GM12891 (cell line): ENCODE results near the gene CST1.
"Not testable (repeated sequence)": the region's sequence is repeated elsewhere in the genome, so short reads cannot be mapped to it uniquely, and the experiment has no call there.

Experiments used
- DNase-seq: peaks from one replicate; pipeline ENCODE4 v3.0.0; 2011; ENCODE audit warnings: low spot score; ENCODE audit not compliant: insufficient read length
- FAIRE-seq: peaks from 2 replicates; lab custom pipeline; 2011; peaks lifted over from hg19 to GRCh38; lab: Jason Lieb, UNC
- PAX5 ChIP-seq: IDR thresholded peaks from 2 replicates; pipeline ENCODE4 v1.6.1; 2011; ENCODE audit warnings: low read length, moderate library complexity, mild to moderate bottlenecking; ENCODE audit not compliant: insufficient read depth, severe bottlenecking
- POLR2A ChIP-seq: IDR thresholded peaks from 2 replicates; pipeline ENCODE4 v1.6.1; 2011; ENCODE audit warnings: low read depth, low read length, control low read depth
- POLR2AphosphoS5 ChIP-seq: IDR thresholded peaks from 2 replicates; pipeline ENCODE4 v1.6.1; 2011; ENCODE audit warnings: low read depth, low read length, control low read depth
- POU2F2 ChIP-seq: IDR thresholded peaks from 2 replicates; pipeline ENCODE4 v1.6.1; 2011; ENCODE audit warnings: low read depth, mild to moderate bottlenecking, control low read depth, low read length, moderate library complexity
- SPI1 ChIP-seq: IDR thresholded peaks from 2 replicates; pipeline ENCODE4 v1.6.1; 2011; ENCODE audit warnings: low read depth, low read length, control low read depth
- TAF1 ChIP-seq: IDR thresholded peaks from 2 replicates; pipeline ENCODE4 v1.6.1; 2011; ENCODE audit warnings: low read depth, low read length, control low read depth

Gene CST1

DNA sequence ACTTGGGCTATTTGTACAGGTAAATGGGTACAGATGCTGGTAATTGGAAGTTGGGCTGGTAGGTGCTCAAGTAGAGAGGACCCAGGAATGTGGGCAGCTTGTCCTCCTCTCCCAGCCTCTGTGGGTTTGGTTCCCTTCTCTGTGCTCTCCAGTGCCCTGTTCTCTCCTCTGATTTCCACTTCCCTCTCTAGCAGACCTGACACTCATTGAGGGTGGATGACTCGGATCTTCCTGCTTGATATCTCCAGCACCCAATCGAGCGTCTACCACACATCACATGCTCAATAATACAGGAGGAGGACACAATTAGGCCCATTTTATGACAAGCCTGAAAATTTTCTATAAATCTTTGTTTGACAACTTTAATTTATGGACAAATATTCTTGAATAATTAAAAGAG, 23.7 kb downstream of the CST1 start:
- FAIRE-seq (no peak), DNase-seq (no peak)

DNA sequence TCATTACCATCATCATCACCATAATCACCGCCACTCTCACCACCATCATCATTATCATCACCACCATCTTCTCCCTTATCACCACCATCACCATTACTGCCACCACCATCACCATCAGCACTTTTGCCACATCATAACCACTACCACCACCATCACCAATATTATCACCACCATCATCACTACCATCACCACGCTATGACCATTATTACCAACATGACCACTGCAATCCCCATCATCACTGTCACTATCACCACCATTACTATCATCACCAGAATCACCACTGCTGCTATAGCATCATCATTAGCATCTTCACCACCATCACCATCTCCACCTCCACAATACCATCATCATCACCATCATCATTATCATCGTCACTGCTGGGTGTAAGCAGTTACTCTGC, 25.6 kb downstream of the CST1 start:
- TF ChIP-seq POLR2A (no peak), PAX5 (no peak), POLR2AphosphoS5 (no peak), TAF1 (no peak), POU2F2 (no peak), SPI1 (no peak)
- no peak for FAIRE-seq

More for the DNA sequence above, 23.7 kb downstream of the CST1 start:
- TF ChIP-seq SPI1 (no peak), PAX5 (no peak), POU2F2 (no peak), TAF1 (no peak), POLR2AphosphoS5 (no peak), POLR2A (no peak)

DNA sequence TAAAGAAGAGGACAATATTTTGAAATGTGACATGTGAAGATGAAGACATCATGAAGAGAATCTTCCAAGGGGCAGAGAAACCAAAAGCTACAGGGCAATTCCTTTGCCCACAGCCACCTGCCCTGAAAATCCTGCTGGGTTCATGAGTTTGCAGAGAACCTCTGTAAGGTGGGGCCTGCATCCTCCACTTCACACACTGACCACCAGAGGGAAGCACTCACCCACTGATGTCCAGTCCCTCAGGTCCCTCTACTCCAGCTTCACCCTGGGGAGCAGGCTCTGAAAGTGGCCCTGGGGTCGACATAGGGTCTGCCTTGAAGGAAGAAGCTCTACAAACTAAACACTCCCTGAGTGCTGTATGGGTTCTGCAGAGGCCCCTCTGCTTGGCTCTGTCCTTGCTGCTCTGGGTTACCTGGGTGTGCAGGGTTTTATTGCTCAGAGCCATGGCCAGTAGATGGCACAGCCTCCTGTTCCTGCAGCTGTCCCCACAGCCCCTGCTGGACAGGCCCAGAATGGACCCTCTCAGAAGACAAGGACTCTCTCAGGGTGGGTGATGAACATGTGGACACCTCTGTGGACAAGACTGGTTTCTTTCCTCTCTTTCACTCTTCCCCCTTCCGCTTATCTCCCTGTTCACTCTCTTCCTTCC, 27.0 kb downstream of the CST1 start:
- DNase-seq, result not testable (repeated sequence)
- FAIRE-seq, result peak; percentile 87

More for the DNA sequence above, 25.6 kb downstream of the CST1 start:
- DNase-seq, result no peak

DNA sequence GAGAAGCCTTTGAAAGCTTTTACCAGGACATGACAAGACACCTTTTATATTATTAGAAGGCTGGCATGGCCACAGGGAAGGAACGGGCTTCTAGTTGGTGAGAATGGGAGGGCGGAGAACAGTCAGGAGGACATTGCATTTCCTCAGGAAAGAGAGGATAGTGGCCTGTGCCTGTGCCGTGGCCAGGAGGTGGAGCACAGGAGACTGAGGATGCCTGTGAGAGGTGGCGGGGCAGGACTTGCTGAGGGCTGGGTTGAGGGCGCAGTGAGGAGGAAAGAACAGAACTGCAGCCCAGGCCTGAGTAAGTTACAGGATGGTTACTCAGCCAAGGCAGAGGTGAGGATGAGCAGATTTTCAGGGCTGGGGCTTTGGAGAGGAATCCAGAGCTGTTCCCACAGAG, 27.9 kb downstream of the CST1 start:
- DNase-seq, FAIRE-seq: not testable (repeated sequence)

DNA sequence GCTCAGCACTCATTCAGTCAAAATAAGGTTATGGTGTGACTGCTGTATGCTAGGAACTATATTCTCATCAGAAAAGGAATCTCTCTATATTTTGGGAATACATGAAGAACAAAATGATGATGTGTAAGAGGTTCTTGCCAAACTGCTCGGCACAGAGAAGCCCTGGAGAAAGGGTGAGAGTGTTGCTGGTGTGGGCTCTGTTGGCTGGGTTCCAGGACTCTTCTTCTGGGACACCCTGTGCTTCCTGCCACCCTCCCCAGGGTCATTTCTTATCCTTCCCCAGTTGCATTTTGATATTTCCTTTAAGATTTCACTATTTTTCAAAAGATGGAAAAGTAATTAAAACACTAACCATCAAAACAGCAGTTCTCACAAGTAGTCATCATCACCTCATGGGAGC, 28.8 kb downstream of the CST1 start:
- TF ChIP-seq POLR2A (no peak), POLR2AphosphoS5 (no peak), PAX5 (no peak), SPI1 (no peak), TAF1 (no peak), POU2F2 (no peak)
- DNase-seq, result no peak
- no peak for FAIRE-seq

DNA sequence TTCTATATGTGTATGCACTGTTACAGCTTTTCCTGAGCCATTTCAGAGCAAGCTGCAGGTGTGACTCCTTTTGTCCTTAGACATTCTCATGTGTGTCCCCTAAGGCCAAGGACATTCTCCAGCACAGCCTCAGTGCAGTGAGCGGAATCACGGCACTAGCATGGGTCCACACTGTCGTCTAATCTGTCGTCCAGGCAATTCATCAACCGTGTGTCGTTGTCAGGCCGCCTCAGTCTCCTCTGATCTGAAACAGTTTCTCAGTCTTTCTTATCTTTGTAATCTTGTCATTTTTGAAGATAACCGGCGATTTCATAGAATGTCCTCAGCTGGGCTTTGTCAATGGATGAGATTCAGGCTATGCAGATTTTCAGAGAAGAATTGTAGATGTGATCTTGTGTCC, 31.4 kb downstream of the CST1 start:
- FAIRE-seq, DNase-seq: not testable (repeated sequence)

DNA sequence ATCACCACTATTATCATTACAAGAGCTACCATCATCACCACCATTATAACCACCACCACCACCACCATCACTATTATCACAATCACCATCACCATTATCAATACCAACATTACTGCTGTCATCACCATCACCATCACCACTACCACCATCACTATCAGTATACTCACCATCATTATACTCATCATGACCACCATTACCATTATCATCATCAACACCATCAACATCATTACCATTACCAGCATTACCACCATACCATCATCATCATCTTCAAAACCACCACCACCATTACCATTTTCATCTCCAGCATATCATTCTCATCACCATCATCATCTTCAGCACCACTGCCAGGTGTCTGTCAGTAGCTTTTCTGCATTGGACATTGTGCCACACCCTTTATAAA, 39.0 kb downstream of the CST1 start:
- FAIRE-seq, DNase-seq: not testable (repeated sequence)

DNA sequence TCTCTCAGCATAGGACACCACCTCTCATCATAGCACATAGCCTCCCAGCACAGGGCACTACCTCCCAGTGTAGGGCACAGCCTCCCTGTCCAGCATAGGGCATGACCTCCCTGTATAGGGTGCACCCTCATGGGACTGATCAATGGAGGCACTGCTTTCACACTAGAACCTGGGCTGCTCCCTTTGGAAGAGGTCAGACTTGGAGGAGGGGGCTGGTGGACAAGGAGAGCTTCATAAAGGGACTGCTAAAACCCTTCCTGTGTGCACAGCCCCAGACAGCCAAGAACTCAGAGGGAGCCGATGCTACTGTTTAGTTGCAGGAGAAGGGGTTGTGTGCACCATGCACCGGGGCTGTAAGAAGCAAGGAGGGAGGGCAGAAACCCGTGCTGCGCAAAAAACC, 40.0 kb downstream of the CST1 start:
- DNase-seq (no peak), FAIRE-seq (no peak)
- no peak for TF ChIP-seq SPI1
- no peak for TF ChIP-seq POLR2AphosphoS5
- no peak for TF ChIP-seq POU2F2
- no peak for TF ChIP-seq TAF1
- no peak for TF ChIP-seq PAX5
- no peak for TF ChIP-seq POLR2A

DNA sequence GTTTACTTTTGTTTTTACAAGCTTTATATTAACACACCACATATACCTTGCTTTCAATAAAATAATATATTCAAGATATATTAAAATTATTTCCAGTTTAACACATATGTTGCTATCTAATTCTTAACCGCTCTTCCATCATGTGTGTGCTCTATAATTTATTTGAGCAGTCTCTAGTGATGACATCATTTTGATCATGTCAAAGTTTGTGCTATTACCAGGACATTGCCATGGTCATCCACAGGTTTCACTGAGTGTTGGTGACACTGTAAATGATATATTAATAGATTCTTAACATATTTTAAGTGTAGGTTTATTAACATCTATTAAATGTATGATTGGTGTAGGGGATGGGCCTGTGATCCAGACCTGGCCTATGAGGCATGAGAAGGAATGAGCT, 44.8 kb downstream of the CST1 start:
- FAIRE-seq (no peak), DNase-seq (no peak)

DNA sequence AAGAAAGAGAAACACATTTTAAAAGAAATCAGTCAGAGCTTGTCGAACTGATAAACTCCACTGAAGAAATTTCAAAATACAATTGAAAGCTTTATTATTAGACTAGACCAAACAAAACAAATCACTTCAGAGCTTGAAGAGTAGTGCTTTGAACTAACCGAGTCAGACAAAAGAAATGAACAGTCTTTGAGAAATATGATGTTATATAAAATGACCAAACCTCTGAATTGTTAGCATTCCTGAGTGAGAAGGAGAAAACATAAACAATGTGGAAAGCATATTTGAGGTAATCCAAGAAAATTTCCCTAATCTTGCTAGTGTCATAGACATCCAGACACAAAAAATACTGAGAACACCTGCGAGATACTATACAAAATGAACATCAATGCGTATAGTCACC, 48.7 kb downstream of the CST1 start:
- FAIRE-seq, result no peak
- DNase-seq, result no peak
- no peak for TF ChIP-seq PAX5
- TF ChIP-seq SPI1, result no peak
- no peak for TF ChIP-seq POLR2A
- no peak for TF ChIP-seq POLR2AphosphoS5
- TF ChIP-seq POU2F2, result no peak
- no peak for TF ChIP-seq TAF1

More for the DNA sequence above, 44.8 kb downstream of the CST1 start:
- TF ChIP-seq PAX5, result no peak

DNA sequence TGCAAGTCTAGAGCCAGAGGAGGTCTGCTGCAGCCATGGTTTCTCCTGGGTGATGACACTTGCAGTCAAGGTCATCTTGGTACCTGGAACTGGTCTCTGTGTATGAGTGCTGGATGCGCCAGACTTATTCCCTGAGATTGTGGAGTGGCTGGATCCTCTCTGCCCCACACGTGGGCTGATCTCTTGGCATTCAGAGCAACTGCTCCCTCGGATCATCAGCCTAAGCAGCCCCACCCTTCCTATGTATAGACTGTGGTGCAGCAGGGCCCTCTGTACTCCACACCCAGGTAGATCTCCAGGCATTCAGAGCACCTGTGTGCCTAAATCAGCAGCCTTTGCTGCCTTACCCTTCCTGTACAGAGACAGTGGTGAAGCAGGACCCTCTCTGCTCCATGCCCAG, 49.8 kb downstream of the CST1 start:
- FAIRE-seq, result no peak
- no peak for DNase-seq
- TF ChIP-seq SPI1 (no peak), TAF1 (no peak), PAX5 (no peak)

DNA sequence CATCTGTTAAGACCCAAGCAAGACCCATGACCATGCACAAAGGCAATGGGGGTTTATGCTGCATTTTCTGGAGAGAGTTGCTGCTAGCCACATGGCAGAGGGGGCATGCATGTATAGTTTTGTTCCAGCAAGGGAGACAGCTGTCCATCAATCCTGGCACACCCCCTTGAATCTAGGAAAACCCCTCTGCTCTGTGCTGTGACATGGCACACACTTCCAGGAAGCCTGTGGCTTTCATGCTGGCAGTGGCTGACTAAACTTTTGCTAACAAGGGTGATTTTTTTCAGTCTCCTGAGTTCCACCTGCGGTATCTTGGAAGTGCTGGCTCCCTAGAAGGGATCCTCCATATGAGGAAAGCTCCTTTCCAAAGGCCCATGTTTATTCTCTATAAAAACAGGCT, 52.8 kb downstream of the CST1 start:
- DNase-seq, result no peak
- no peak for FAIRE-seq
- no peak for TF ChIP-seq POLR2AphosphoS5
- TF ChIP-seq PAX5, result no peak
- no peak for TF ChIP-seq TAF1
- no peak for TF ChIP-seq POU2F2
- TF ChIP-seq SPI1, result no peak
- TF ChIP-seq POLR2A, result no peak
